Neuronal stem cell (in vitro differentiated cells): ENCODE data around the gene RAC2.

ENCODE experiments used
- DNase-seq: peaks from one replicate; pipeline ENCODE4 v3.0.0-alpha.2; 2013; ENCODE audit warnings: low spot score
- H2AFZ ChIP-seq: one replicate; pipeline ENCODE4 v1.6.1; 2013; ENCODE audit warnings: mild to moderate bottlenecking, low read length, inconsistent platforms
- H2AK5ac ChIP-seq: 2 replicates; pipeline ENCODE4 v1.6.1; 2013; ENCODE audit warnings: low read depth, mild to moderate bottlenecking, inconsistent platforms, low read length, moderate library complexity, mixed read lengths
- H2BK120ac ChIP-seq: 2 replicates; pipeline ENCODE4 v1.6.1; 2013; ENCODE audit warnings: low read depth, mild to moderate bottlenecking, inconsistent platforms, low read length, moderate library complexity, mixed read lengths
- H2BK12ac ChIP-seq: one replicate; pipeline ENCODE4 v1.6.1; 2013; ENCODE audit warnings: low read length, inconsistent platforms
- H2BK15ac ChIP-seq: 2 replicates; pipeline ENCODE4 v1.6.1; 2013; ENCODE audit warnings: mild to moderate bottlenecking, low read length, inconsistent platforms, mixed read lengths
- H2BK5ac ChIP-seq: one replicate; pipeline ENCODE4 v1.6.1; 2013; ENCODE audit warnings: inconsistent platforms, mild to moderate bottlenecking, low read length, moderate library complexity
- H3K14ac ChIP-seq: one replicate; pipeline ENCODE4 v1.6.1; 2013; ENCODE audit warnings: low read length, inconsistent platforms
- H3K18ac ChIP-seq: 2 replicates; pipeline ENCODE4 v1.6.1; 2013; ENCODE audit warnings: low read length, inconsistent platforms
- H3K23ac ChIP-seq: 2 replicates; pipeline ENCODE4 v1.6.1; 2013; ENCODE audit warnings: low read depth, mild to moderate bottlenecking, mixed read lengths, low read length, inconsistent platforms; ENCODE audit not compliant: poor library complexity
- H3K27ac ChIP-seq: replicated peaks from 3 replicates; pipeline ENCODE4 v1.5.1; 2013; ENCODE audit warnings: low read length, inconsistent platforms
- H3K27me3 ChIP-seq, 3 experiments: 2 replicates each; pipeline ENCODE4 v1.6.1; 2013; ENCODE audit warnings: low read length in 3 of 3, mild to moderate bottlenecking in 2 of 3, inconsistent platforms in 1 of 3, low read depth in 1 of 3, mixed read lengths in 1 of 3, moderate library complexity in 1 of 3; ENCODE audit not compliant: control insufficient read depth in 3 of 3, insufficient read depth in 3 of 3
- H3K36me3 ChIP-seq, 2 donors: replicated peaks in 1 of 2; 2 replicates each; pipeline ENCODE4 v1.6.1; 2013; ENCODE audit warnings: low read length in 2 of 2; ENCODE audit not compliant: control insufficient read depth in 2 of 2, insufficient read depth in 2 of 2
- H3K4ac ChIP-seq: 2 replicates; pipeline ENCODE4 v1.6.1; 2013; ENCODE audit warnings: inconsistent platforms, mild to moderate bottlenecking, low read length, moderate library complexity
- H3K4me1 ChIP-seq, 2 donors: 1 replicate in 1 of 2; 2 replicates in 1 of 2; pipeline ENCODE4 v1.6.1; 2013; ENCODE audit warnings: low read length in 2 of 2, low read depth in 1 of 2; ENCODE audit not compliant: control insufficient read depth in 2 of 2, insufficient read depth in 1 of 2
- H3K4me2 ChIP-seq: one replicate; pipeline ENCODE4 v1.6.1; 2013; ENCODE audit warnings: mild to moderate bottlenecking, low read length, inconsistent platforms; ENCODE audit not compliant: insufficient read depth, poor library complexity, severe bottlenecking
- H3K4me3 ChIP-seq, 2 donors: 2 replicates each; pipeline ENCODE4 v1.5.1; 2013; ENCODE audit warnings: low read length in 2 of 2, mild to moderate bottlenecking in 2 of 2, inconsistent platforms in 1 of 2, moderate library complexity in 1 of 2
- H3K79me1 ChIP-seq: one replicate; pipeline ENCODE4 v1.6.1; 2013; ENCODE audit warnings: low read depth, mild to moderate bottlenecking, inconsistent platforms, low read length, moderate library complexity
- H3K9ac ChIP-seq: one replicate; pipeline ENCODE4 v1.6.1; 2013; ENCODE audit warnings: mild to moderate bottlenecking, low read depth, low read length, inconsistent platforms; ENCODE audit not compliant: poor library complexity
- H3K9me3 ChIP-seq, 2 donors: replicated peaks in 1 of 2; 2 replicates each; pipeline versions ENCODE3 to v1.6.1; 2013; ENCODE audit warnings: low read length in 2 of 2, mild to moderate bottlenecking in 2 of 2, inconsistent platforms in 1 of 2, low read depth in 1 of 2, mixed read lengths in 1 of 2, moderate library complexity in 1 of 2; ENCODE audit not compliant: control insufficient read depth in 2 of 2, insufficient read depth in 1 of 2
- H4K8ac ChIP-seq: one replicate; pipeline ENCODE4 v1.6.1; 2013; ENCODE audit warnings: low read depth, mild to moderate bottlenecking, inconsistent platforms, low read length, moderate library complexity
- H4K91ac ChIP-seq: one replicate; pipeline ENCODE4 v1.6.1; 2013; ENCODE audit warnings: low read length, low read depth, mild to moderate bottlenecking, inconsistent platforms; ENCODE audit not compliant: poor library complexity
- WGBS, 2 donors: extraction: QIAGEN DNeasy Blood & Tissue Kit; methylation state at CpG; one replicate each; pipeline ENCODE4 v1.1.7; 2013; ENCODE audit warnings: missing lambda C conversion rate in 2 of 2, mixed read lengths in 1 of 2; ENCODE audit not compliant: insufficient read length in 2 of 2, insufficient replicate concordance in 1 of 2; ENCODE audit errors: extremely low coverage in 2 of 2; 5-methylcytosine and 5-hydroxymethylcytosine counted together

Gene RAC2

DNA sequence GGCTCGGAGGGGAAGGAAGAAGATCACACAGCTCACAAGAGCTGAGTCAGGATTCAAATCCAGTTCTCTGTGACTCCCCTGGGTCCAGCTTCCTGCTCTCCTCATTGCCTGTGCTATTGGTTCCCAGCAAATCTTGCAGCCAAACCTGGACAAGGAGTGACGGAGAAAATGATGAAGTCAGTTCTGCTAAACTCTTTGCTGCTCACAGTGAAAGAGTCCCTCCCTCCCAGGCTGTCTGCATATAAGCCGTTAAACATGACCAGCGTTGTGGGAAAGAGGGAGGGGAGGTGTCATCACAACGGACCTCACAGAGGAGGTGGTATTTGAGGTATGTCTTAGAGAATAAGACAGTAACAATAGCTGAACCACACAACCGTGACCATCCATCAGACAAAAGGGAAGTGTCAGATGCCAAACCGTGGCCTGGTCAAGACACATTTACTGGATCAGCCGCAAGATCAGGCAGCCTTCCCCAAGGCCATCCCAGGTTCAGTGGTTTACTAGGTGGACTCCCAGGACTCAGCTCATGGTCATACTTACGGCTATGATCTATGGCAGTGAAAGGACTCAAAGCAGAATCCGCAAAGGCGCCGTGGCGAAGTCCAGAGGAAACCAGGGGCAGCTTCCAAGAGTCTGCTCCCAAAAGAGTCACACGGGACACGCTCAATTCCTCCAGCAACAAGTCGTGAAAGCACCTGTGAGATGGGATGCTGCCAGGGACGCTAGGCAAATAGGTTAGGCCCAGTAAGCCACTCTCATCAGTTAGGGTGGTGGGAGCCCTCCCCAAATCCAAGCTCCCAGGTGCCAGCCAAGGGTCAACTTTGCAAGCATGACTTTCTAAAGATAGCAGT is 35.5 kb upstream of the RAC2 start:
- no peak overlapping the region for H4K91ac ChIP-seq
- no peak overlapping the region for H3K27ac ChIP-seq
- H4K8ac ChIP-seq, result no peak overlapping the region
- no peak overlapping the region for H3K4me2 ChIP-seq
- DNase-seq, result no peak
- H3K9me3 ChIP-seq, result no peaks in the 10 kb centered on the region
- no peak overlapping the region for H3K14ac ChIP-seq
- H3K36me3 ChIP-seq, result no peaks in the 10 kb centered on the region
- H2AK5ac ChIP-seq, result no peak overlapping the region
- no peak overlapping the region for H3K18ac ChIP-seq
- peaks cover 0 to 17% (median 0%) of the 10 kb centered on the region in 3 experiments for H3K27me3 ChIP-seq
- H2BK5ac ChIP-seq, result no peak overlapping the region
- no peak overlapping the region for H3K23ac ChIP-seq
- H3K4ac ChIP-seq, result no peak overlapping the region
- no peak overlapping the region for H2BK120ac ChIP-seq
- H3K9ac ChIP-seq, result no peak overlapping the region
- no peak overlapping the region for H3K4me3 ChIP-seq
- H3K79me1 ChIP-seq, result no peaks in the 10 kb centered on the region
- H2BK12ac ChIP-seq, result no peak overlapping the region
- H2BK15ac ChIP-seq, result no peak overlapping the region
- WGBS, 2 donors, result no CpG with 5 or more reads among the region's 17 CpGs
- peak overlapping the region; percentile 15 for H2AFZ ChIP-seq
- H3K4me1 ChIP-seq, result peaks cover 6 to 8% of the 10 kb centered on the region in 2 donors

DNA sequence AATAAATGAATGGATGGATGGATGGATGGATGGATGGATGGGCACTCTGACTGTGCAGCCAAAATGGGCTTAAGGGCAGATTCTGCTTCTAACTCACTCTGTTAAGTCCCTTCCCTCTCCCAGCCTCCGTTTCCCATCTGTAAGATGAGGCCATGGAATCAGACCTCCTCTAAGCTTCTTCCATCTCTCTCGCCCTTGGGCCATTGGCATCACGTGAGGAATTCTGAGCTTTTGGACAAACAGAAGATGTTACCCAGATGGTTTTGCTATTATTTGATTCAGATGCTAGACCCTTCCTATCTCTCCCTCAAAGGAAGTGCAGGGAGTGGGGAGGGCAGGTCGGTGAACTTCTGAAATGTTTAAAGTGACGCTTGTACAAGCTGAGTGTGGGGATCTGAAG is 34.2 kb upstream of the RAC2 start:
- Histone ChIP-seq H2BK15ac (no peak overlapping the region), H3K4me3 (no peak overlapping the region), H2BK5ac (no peak overlapping the region), H4K8ac (no peak overlapping the region), H3K27me3 (peaks cover 0 to 17% (median 0%) of the 10 kb centered on the region in 3 experiments), H2AFZ (no peak overlapping the region), H3K14ac (no peak overlapping the region), H2BK120ac (no peak overlapping the region), H3K4me1 (peaks cover 5 to 6% of the 10 kb centered on the region in 2 donors), H3K18ac (no peak overlapping the region), H3K9me3 (no peaks in the 10 kb centered on the region), H3K4ac (no peak overlapping the region), H4K91ac (no peak overlapping the region), H3K9ac (no peak overlapping the region), H3K79me1 (no peaks in the 10 kb centered on the region), H3K36me3 (no peaks in the 10 kb centered on the region), H2BK12ac (no peak overlapping the region), H2AK5ac (no peak overlapping the region), H3K27ac (no peak overlapping the region), H3K4me2 (no peak overlapping the region), H3K23ac (no peak overlapping the region)
- WGBS, 2 donors, result no CpG with 5 or more reads among the region's 5 CpGs
- no peak for DNase-seq

DNA sequence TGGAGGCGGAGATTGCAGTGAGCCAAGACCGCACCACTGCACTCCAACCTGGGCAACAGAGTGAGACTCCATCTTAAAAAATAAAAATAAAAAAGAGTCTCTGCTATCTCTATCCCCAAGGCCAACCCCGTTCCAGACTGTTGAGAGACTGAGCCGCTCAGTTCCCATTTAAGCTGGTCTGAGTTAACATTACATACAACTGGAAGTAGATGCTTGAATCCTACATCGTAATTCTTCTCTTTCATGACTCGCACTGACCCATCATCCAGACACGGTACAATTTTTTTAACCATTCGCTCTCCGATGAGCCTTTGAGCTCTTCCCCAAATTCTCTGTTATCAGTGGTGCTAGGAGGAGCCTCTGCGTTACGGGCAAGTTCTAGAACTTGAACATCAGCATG is 33.3 kb upstream of the RAC2 start:
- Histone ChIP-seq H3K4ac (no peak overlapping the region), H3K27me3 (peaks cover 0 to 11% (median 0%) of the 10 kb centered on the region in 3 experiments), H2BK15ac (no peak overlapping the region), H3K4me1 (peaks cover 5 to 6% of the 10 kb centered on the region in 2 donors), H3K9me3 (no peaks in the 10 kb centered on the region), H3K18ac (no peak overlapping the region), H2AFZ (no peak overlapping the region), H2BK12ac (no peak overlapping the region), H3K36me3 (no peaks in the 10 kb centered on the region), H3K4me3 (no peak overlapping the region), H3K23ac (no peak overlapping the region), H2BK5ac (no peak overlapping the region), H2AK5ac (no peak overlapping the region), H3K9ac (no peak overlapping the region), H3K4me2 (no peak overlapping the region), H3K14ac (no peak overlapping the region), H3K79me1 (no peaks in the 10 kb centered on the region), H2BK120ac (no peak overlapping the region), H4K8ac (no peak overlapping the region), H3K27ac (no peak overlapping the region), H4K91ac (no peak overlapping the region)
- no peak for DNase-seq
- no CpG with 5 or more reads among the region's 11 CpGs for WGBS, 2 donors

DNA sequence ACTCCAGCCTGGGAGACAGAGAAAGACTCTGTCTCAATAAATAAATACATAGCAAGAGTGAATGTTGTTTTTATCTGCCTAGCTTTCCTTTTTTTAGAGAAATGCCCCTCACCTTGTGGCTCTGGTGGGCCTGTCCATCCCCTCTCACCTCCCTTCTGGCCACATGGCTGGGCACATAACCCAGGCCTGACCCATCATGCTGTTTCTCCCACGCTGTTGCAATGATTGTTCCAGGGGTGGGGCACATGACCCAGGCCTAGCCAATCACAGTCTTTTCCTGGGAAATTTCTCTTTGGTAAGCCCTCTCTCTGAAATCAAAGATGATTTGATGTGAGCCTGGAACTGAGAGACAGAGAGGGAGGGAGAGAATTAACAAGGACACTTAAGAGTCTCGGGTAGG is 32.7 kb upstream of the RAC2 start:
- H2BK120ac ChIP-seq, result no peak overlapping the region
- DNase-seq, result no peak
- no peak overlapping the region for H3K23ac ChIP-seq
- no peak overlapping the region for H3K4me2 ChIP-seq
- H3K27ac ChIP-seq, result no peak overlapping the region
- H4K91ac ChIP-seq, result no peak overlapping the region
- H3K79me1 ChIP-seq, result no peaks in the 10 kb centered on the region
- no peak overlapping the region for H2AFZ ChIP-seq
- no CpG with 5 or more reads among the region's 2 CpGs for WGBS, 2 donors
- no peak overlapping the region for H3K18ac ChIP-seq
- peaks cover 0 to 10% (median 0%) of the 10 kb centered on the region in 3 experiments for H3K27me3 ChIP-seq
- no peak overlapping the region for H2BK15ac ChIP-seq
- H3K9ac ChIP-seq, result no peak overlapping the region
- no peaks in the 10 kb centered on the region for H3K36me3 ChIP-seq
- H3K4me3 ChIP-seq, result no peak overlapping the region
- H2AK5ac ChIP-seq, result no peak overlapping the region
- H3K4ac ChIP-seq, result no peak overlapping the region
- H2BK12ac ChIP-seq, result no peak overlapping the region
- H4K8ac ChIP-seq, result no peak overlapping the region
- H3K14ac ChIP-seq, result no peak overlapping the region
- H2BK5ac ChIP-seq, result no peak overlapping the region
- peaks cover 5 to 6% of the 10 kb centered on the region in 2 donors for H3K4me1 ChIP-seq
- H3K9me3 ChIP-seq, result no peaks in the 10 kb centered on the region
